HG03039 (cell line): ENCODE data around the gene RIC8A.

Experiments
- ATAC-seq: cut with Tn5 transposase; IDR thresholded peaks from one replicate; pipeline ENCODE4 v1.9.1; 2021; ENCODE audit warnings: mild to moderate bottlenecking, moderate library complexity; ENCODE audit not compliant: unreplicated experiment

The RIC8A gene

GRCh38 chr11:203945-204586, 3.4 kb upstream of the RIC8A start:
- ATAC-seq, result no peak

GRCh38 chr11:204587-205109, 2.9 kb upstream of the RIC8A start:
- no peak for ATAC-seq

GRCh38 chr11:205221-206001, 2.1 kb upstream of the RIC8A start:
- ATAC-seq, result no peak

GRCh38 chr11:206002-206384, 1.5 kb upstream of the RIC8A start:
- no peak for ATAC-seq

GRCh38 chr11:206526-207207, 841 bp upstream of the RIC8A start:
- ATAC-seq, result peak; percentile 21

GRCh38 chr11:207863-208180, 314 bp downstream of the RIC8A start:
- no peak for ATAC-seq

- no peak for ATAC-seq
Observed at GRCh38 chr11:208181-208916, 841 bp downstream of the RIC8A start.

- no peak for ATAC-seq
Observed at GRCh38 chr11:208917-209260, 1.4 kb downstream of the RIC8A start.

- ATAC-seq, result no peak
Observed at GRCh38 chr11:209275-210121, 2.0 kb downstream of the RIC8A start.

GRCh38 chr11:210122-210802, 2.8 kb downstream of the RIC8A start:
- no peak for ATAC-seq

- ATAC-seq, result no peak
Observed at GRCh38 chr11:210803-211180, 3.3 kb downstream of the RIC8A start.

GRCh38 chr11:211295-211694, 3.8 kb downstream of the RIC8A start:
- ATAC-seq, result no peak

GRCh38 chr11:211741-212140, 4.2 kb downstream of the RIC8A start:
- ATAC-seq, result no peak

- ATAC-seq, result no peak
Observed at GRCh38 chr11:212150-213100, 4.9 kb downstream of the RIC8A start.

- ATAC-seq, result no peak
Observed at GRCh38 chr11:213111-213510, 5.6 kb downstream of the RIC8A start.

- no peak for ATAC-seq
Observed at GRCh38 chr11:214083-214482, 6.6 kb downstream of the RIC8A start.

- ATAC-seq, result no peak
Observed at GRCh38 chr11:215581-216037, 8.1 kb downstream of the RIC8A start.

GRCh38 chr11:216081-216974, 8.8 kb downstream of the RIC8A start:
- ATAC-seq, result no peak
